A549 (cell line): ENCODE results near the gene ZNF664. TPM values are rescaled to one million over a fixed set of nuclear protein-coding genes. Genes with fewer than 3 reads are reported as not detected.

Source experiments
- ATAC-seq, 2 experiments: fragments of 200-7000 bp in 1 of 2; fragments of >200 bp in 1 of 2; cut with Nextera tagmentation in 1 of 2; cut with Tn5 transposase in 1 of 2; 3 replicates each; pipeline versions ENCODE4 v1.8.0 to v1.9.1; 2018 to 2020; ENCODE audit warnings: mild to moderate bottlenecking in 1 of 2, moderate library complexity in 1 of 2
- CTCF ChIA-PET: fragments of 300-600 bp; sonication (Branson Sonifier 250); formaldehyde crosslinking; extraction: SDS; loops from one replicate; lab custom pipeline; 2021; ENCODE audit warnings: antibody characterized with exemption, inconsistent platforms; lab: Yijun Ruan, JAX
- POLR2A ChIA-PET: fragments of 350-600 bp; formaldehyde crosslinking; extraction: SDS; loops from one replicate; lab custom pipeline; 2021; ENCODE audit warnings: antibody characterized with exemption, inconsistent platforms; lab: Yijun Ruan, JAX
- DNase-seq, 2 experiments: peaks; one replicate each; pipeline versions ENCODE4 v3.0.0 to v3.0.0-alpha.2; 2011 to 2016; ENCODE audit warnings: low read depth in 1 of 2, low spot score in 1 of 2
- FAIRE-seq: peaks from 2 replicates; lab custom pipeline; 2011; peaks lifted over from hg19 to GRCh38; lab: Jason Lieb, UNC
- H3K27ac ChIP-seq, 2 experiments: fragments of >200 bp; sonication (Bioruptor Twin); formaldehyde crosslinking; 3 replicates each; pipeline ENCODE4 v1.5.1; 2016 to 2017
- H3K4me1 ChIP-seq: fragments of >200 bp; sonication (Bioruptor Twin); formaldehyde crosslinking; 3 replicates; pipeline ENCODE4 v1.6.1; 2016
- H3K4me2 ChIP-seq: fragments of >200 bp; sonication (Bioruptor Twin); formaldehyde crosslinking; 3 replicates; pipeline ENCODE4 v1.6.1; 2016
- H3K4me3 ChIP-seq: fragments of >200 bp; sonication (Bioruptor Twin); formaldehyde crosslinking; 3 replicates; pipeline ENCODE4 v1.5.1; 2016
- H3K9me3 ChIP-seq: fragments of >200 bp; sonication (Bioruptor Twin); formaldehyde crosslinking; 3 replicates; pipeline ENCODE4 v1.6.1; 2016
- BCL3 ChIP-seq: fragments of >200 bp; sonication (Bioruptor Twin); formaldehyde crosslinking; IDR thresholded peaks from 3 replicates; pipeline ENCODE4 v1.6.1; 2016
- CBX2 ChIP-seq: fragments of 200-600 bp; sonication (generic); IDR thresholded peaks from 2 replicates; pipeline ENCODE4 v1.6.1; 2016; ENCODE audit warnings: low read depth, mild to moderate bottlenecking, borderline replicate concordance
- E2F6 ChIP-seq: IDR thresholded peaks from 2 replicates; pipeline ENCODE4 v1.6.1; 2012; ENCODE audit warnings: low read depth, borderline replicate concordance
- GATA3 ChIP-seq: IDR thresholded peaks from 2 replicates; pipeline ENCODE4 v1.6.1; 2012; ENCODE audit warnings: borderline replicate concordance
- HOXB13 ChIP-seq: fragments of 250-450 bp; sonication (Bioruptor Pico); IDR thresholded peaks from 2 replicates; pipeline ENCODE4 v1.5.0; 2020; ENCODE audit warnings: low read depth, mild to moderate bottlenecking, moderate library complexity
- KDM1A ChIP-seq: fragments of 200-600 bp; sonication (generic); IDR thresholded peaks from 2 replicates; pipeline ENCODE4 v1.6.1; 2016; ENCODE audit warnings: low read depth, mild to moderate bottlenecking
- RARB ChIP-seq: fragments of 250-450 bp; sonication (Bioruptor Pico); IDR thresholded peaks from 2 replicates; pipeline ENCODE4 v1.8.0; 2021; ENCODE audit warnings: mild to moderate bottlenecking, moderate library complexity
- REST ChIP-seq: fragments of 200-600 bp; sonication (generic); IDR thresholded peaks from 2 replicates; pipeline ENCODE4 v1.6.1; 2016; ENCODE audit warnings: antibody characterized with exemption, mild to moderate bottlenecking, moderate library complexity
- TP53 ChIP-seq: fragments of 250-450 bp; sonication (Bioruptor Pico); IDR thresholded peaks from 2 replicates; pipeline ENCODE4 v1.5.0; 2021; ENCODE audit warnings: mild to moderate bottlenecking, moderate library complexity
- ZC3H11A ChIP-seq: fragments of 450-650 bp; IDR thresholded peaks from 2 replicates; pipeline ENCODE4 v1.6.1; 2014; ENCODE audit warnings: antibody characterized with exemption, mild to moderate bottlenecking
- ZFP36 ChIP-seq: fragments of 450-650 bp; IDR thresholded peaks from 2 replicates; pipeline ENCODE4 v1.6.1; 2014; ENCODE audit warnings: borderline replicate concordance; ENCODE audit not compliant: partially characterized antibody
- ZSCAN20 ChIP-seq: fragments of 250-450 bp; sonication (Bioruptor Pico); IDR thresholded peaks from 2 replicates; pipeline ENCODE4 v1.8.0; 2022; ENCODE audit warnings: mild to moderate bottlenecking, moderate library complexity
- WGBS: methylation state at CpG from one replicate; pipeline ENCODE4 v1.1.6; 2017; ENCODE audit errors: missing lambda C conversion rate; 5-methylcytosine and 5-hydroxymethylcytosine counted together
- polyA plus RNA-seq, 4 experiments: library from polyadenylated mRNA; depleted of rRNA in 3 of 4; stranded (reverse); fragments of >200 nt; fragmentation: RNase III in 1 of 4; extraction: RNeasy Plus Mini Kit Qiagen cat#74134 plus additional on column Dnase treatment in 1 of 4; gene quantifications; 2 replicates in 3 of 4; 3 replicates in 1 of 4; pipeline ENCODE4 v1.2.3, GENCODE V29; 2011 to 2017

Gene ZNF664
- polyA plus RNA-seq, 2 of the 4 experiments (the other 2 are of a cell fraction), result 88.3 to 112 TPM

- FAIRE-seq, result no peak
- ChIA-PET POLR2A (no interaction called here), CTCF (interaction anchor here (1.1 to 1.5 kb wide), 3 partner anchors 9 to 51 kb away, joined by 3 to 7 read pairs (median 5); no protein-coding TSS in a partner anchor)
- no peak for ATAC-seq
- no peak for TF ChIP-seq RARB (CRISPR knock-in tag)
- TF ChIP-seq BCL3, result no peak
- TF ChIP-seq ZSCAN20, result no peak
- TF ChIP-seq TP53 (CRISPR knock-in tag), result no peak
- no peak for TF ChIP-seq CBX2
- DNase-seq, result no peak
- peaks cover 3% of the 10 kb centered on the region; the same call in 1 of the 3 replicates for H3K4me1 ChIP-seq
- no peak overlapping the region for H3K4me3 ChIP-seq
- no peaks in the 10 kb centered on the region for H3K9me3 ChIP-seq
- 93% methylated on average over 9 of the region's 9 CpGs for WGBS
- no peak overlapping the region for H3K4me2 ChIP-seq
- H3K27ac ChIP-seq, result no peak overlapping the region
Measured at GRCh38 chr12:123956249-123956648, 16.8 kb upstream of the ZNF664 start.

- Histone ChIP-seq H3K4me3 (no peak overlapping the region), H3K4me2 (no peak overlapping the region), H3K9me3 (no peaks in the 10 kb centered on the region), H3K4me1 (no peaks in the 10 kb centered on the region; the same call in 2 of the 3 replicates), H3K27ac (no peak overlapping the region)
- WGBS, result 56% methylated on average over 1 of the region's 3 CpGs
- ChIA-PET POLR2A (no interaction called here), CTCF (interaction anchor here (1.1 kb wide), 1 partner anchor 9 kb away, joined by 3 read pairs; no protein-coding TSS in a partner anchor)
- ATAC-seq, result no peak
- TF ChIP-seq GATA3 (no peak), KDM1A (no peak), HOXB13 (CRISPR knock-in tag) (no peak), BCL3 (no peak), ZC3H11A (no peak), REST (no peak), ZSCAN20 (no peak)
- no peak for FAIRE-seq
- DNase-seq, result no peak
Measured at GRCh38 chr12:123957196-123957595, 15.8 kb upstream of the ZNF664 start.

- TF ChIP-seq ZFP36 (no peak), CBX2 (no peak), E2F6 (no peak)
- ChIA-PET POLR2A (no interaction called here), CTCF (interaction anchor here (0.8 kb wide), 2 partner anchors 10 to 25 kb away, joined by 3 read pairs; no protein-coding TSS in a partner anchor)
- H3K27ac ChIP-seq, result no peak overlapping the region
- H3K9me3 ChIP-seq, result no peaks in the 10 kb centered on the region
- no peak overlapping the region for H3K4me3 ChIP-seq
- ATAC-seq (no peak), DNase-seq (no peak), FAIRE-seq (no peak)
- H3K4me2 ChIP-seq, result no peak overlapping the region
- no peaks in the 10 kb centered on the region for H3K4me1 ChIP-seq
- 91% methylated on average over 8 of the region's 8 CpGs for WGBS
Measured at GRCh38 chr12:123958462-123958861, 14.6 kb upstream of the ZNF664 start.
